ENCODE measurements around the gene RTBDN. TPM values are rescaled to one million over a fixed set of nuclear protein-coding genes. Genes with fewer than 3 reads are reported as not detected.

RTBDN gene
- polyA plus RNA-seq, 1 of the 3 experiments (the other 2 are of a cell fraction): 0.72 TPM

DNA sequence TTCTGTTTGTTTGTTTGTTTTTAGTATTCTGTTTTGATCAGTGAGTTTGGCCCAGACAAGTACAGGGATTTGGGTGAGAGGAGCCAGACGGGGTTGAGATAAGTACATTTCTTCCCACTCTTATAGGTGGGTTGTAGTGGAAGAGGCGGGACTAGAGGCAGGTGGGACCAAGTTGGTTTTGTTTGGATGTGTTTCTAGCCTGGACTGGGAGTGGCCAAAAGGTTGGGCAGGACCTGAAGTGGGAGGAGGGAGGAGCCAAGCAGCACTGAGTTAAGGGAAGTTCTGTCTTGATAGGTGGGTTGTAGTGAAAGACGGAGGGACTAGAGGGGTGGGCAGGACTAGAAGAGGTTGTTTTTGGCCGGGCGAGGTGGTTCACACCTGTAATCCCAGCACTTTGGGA lies 37.9 kb upstream of the RTBDN start:
- H3K4me1 ChIP-seq (ENCODE audit: control insufficient read depth in 1 of 2, insufficient read depth in 2 of 2, low read depth in 1 of 2, low read length in 1 of 2): no peaks in the 10 kb centered on the region
- DNase-seq: no peak
- no peaks in the 10 kb centered on the region for H4K20me1 ChIP-seq (ENCODE audit: insufficient read depth)
- H3K27me3 ChIP-seq (ENCODE audit: insufficient read depth): no peaks in the 10 kb centered on the region
- H3K79me2 ChIP-seq (ENCODE audit: insufficient read depth): no peaks in the 10 kb centered on the region
- TF ChIP-seq, protein P1, sequence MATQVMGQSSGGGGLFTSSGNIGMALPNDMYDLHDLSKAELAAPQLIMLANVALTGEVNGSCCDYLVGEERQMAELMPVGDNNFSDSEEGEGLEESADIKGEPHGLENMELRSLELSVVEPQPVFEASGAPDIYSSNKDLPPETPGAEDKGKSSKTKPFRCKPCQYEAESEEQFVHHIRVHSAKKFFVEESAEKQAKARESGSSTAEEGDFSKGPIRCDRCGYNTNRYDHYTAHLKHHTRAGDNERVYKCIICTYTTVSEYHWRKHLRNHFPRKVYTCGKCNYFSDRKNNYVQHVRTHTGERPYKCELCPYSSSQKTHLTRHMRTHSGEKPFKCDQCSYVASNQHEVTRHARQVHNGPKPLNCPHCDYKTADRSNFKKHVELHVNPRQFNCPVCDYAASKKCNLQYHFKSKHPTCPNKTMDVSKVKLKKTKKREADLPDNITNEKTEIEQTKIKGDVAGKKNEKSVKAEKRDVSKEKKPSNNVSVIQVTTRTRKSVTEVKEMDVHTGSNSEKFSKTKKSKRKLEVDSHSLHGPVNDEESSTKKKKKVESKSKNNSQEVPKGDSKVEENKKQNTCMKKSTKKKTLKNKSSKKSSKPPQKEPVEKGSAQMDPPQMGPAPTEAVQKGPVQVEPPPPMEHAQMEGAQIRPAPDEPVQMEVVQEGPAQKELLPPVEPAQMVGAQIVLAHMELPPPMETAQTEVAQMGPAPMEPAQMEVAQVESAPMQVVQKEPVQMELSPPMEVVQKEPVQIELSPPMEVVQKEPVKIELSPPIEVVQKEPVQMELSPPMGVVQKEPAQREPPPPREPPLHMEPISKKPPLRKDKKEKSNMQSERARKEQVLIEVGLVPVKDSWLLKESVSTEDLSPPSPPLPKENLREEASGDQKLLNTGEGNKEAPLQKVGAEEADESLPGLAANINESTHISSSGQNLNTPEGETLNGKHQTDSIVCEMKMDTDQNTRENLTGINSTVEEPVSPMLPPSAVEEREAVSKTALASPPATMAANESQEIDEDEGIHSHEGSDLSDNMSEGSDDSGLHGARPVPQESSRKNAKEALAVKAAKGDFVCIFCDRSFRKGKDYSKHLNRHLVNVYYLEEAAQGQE (IDR thresholded peaks at IDR 0.05; ENCODE audit: low read depth, low read length): no peak
- TF ChIP-seq, protein P2, sequence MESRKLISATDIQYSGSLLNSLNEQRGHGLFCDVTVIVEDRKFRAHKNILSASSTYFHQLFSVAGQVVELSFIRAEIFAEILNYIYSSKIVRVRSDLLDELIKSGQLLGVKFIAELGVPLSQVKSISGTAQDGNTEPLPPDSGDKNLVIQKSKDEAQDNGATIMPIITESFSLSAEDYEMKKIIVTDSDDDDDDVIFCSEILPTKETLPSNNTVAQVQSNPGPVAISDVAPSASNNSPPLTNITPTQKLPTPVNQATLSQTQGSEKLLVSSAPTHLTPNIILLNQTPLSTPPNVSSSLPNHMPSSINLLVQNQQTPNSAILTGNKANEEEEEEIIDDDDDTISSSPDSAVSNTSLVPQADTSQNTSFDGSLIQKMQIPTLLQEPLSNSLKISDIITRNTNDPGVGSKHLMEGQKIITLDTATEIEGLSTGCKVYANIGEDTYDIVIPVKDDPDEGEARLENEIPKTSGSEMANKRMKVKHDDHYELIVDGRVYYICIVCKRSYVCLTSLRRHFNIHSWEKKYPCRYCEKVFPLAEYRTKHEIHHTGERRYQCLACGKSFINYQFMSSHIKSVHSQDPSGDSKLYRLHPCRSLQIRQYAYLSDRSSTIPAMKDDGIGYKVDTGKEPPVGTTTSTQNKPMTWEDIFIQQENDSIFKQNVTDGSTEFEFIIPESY (IDR thresholded peaks at IDR 0.05; ENCODE audit: borderline replicate concordance, low read depth): no peak
- TF ChIP-seq, protein P3, sequence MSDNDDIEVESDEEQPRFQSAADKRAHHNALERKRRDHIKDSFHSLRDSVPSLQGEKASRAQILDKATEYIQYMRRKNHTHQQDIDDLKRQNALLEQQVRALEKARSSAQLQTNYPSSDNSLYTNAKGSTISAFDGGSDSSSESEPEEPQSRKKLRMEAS (IDR thresholded peaks at IDR 0.05; ENCODE audit: low read depth): no peak
- no peak for TF ChIP-seq NRF1 (IDR thresholded peaks at IDR 0.05; ENCODE audit: low read depth, low read length)
- no peak for TF ChIP-seq RAD21 (IDR thresholded peaks at IDR 0.05; ENCODE audit: low read length)
- no peak for TF ChIP-seq GATA2 (CRISPR knock-in tag; IDR thresholded peaks at IDR 0.05)
- no peak for TF ChIP-seq CHD2 (IDR thresholded peaks at IDR 0.05; ENCODE audit: low read length, partially characterized antibody)
- TF ChIP-seq TCF12 (IDR thresholded peaks at IDR 0.05): no peak
- TF ChIP-seq RFX5 (IDR thresholded peaks at IDR 0.05; ENCODE audit: low read length): no peak
- no peak for TF ChIP-seq MXI1 (IDR thresholded peaks at IDR 0.05; ENCODE audit: low read depth, low read length)
- no peak for TF ChIP-seq TAF1 (IDR thresholded peaks at IDR 0.05; ENCODE audit: borderline replicate concordance, low read depth, low read length)
- TF ChIP-seq, protein P4, sequence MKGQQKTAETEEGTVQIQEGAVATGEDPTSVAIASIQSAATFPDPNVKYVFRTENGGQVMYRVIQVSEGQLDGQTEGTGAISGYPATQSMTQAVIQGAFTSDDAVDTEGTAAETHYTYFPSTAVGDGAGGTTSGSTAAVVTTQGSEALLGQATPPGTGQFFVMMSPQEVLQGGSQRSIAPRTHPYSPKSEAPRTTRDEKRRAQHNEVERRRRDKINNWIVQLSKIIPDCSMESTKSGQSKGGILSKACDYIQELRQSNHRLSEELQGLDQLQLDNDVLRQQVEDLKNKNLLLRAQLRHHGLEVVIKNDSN (IDR thresholded peaks at IDR 0.05; ENCODE audit: borderline replicate concordance, low read depth): no peak
- H3K9me3 ChIP-seq: no peaks in the 10 kb centered on the region
- no peak overlapping the region for H3K4me3 ChIP-seq (ENCODE audit: low read depth in 2 of 2, low read length in 1 of 2)
- H3K36me3 ChIP-seq (replicated peaks in 1 of 2; ENCODE audit: control insufficient read depth in 1 of 2, insufficient read depth in 2 of 2, low read length in 1 of 2): no peaks in the 10 kb centered on the region
- H3K9me2 ChIP-seq: no peaks in the 10 kb centered on the region
- no peak overlapping the region for H3K4me2 ChIP-seq
- no peak overlapping the region for H3K27ac ChIP-seq (ENCODE audit: low read depth in 2 of 2, low read length in 1 of 2)
- H3F3A ChIP-seq (replicated peaks; ENCODE audit: insufficient read depth): peaks cover 7% of the 10 kb centered on the region
- 87% methylated on average over 4 of the region's 5 CpGs for WGBS (ENCODE audit: low lambda C conversion rate)
- ChIA-PET CTCF (interaction anchor here (0.6 to 10.3 kb wide), 6 partner anchors 8 to 114 kb away, joined by 3 to 62 read pairs (median 4); partner anchors contain the start of gene KLF1), POLR2A (interaction anchor here (2.0 kb wide), 1 partner anchor 19 kb away, joined by 6 read pairs; the partner anchor contains the start of gene GCDH)
- H2AFZ ChIP-seq (ENCODE audit: low read depth): no peak overlapping the region
- H3K9ac ChIP-seq: no peak overlapping the region

Data from SK-N-SH (cell line).